ENCODE results near the gene GALNT2. TPM values are rescaled to one million over a fixed set of nuclear protein-coding genes. Genes with fewer than 3 reads are reported as not detected.

The GALNT2 gene
- total and polyA plus RNA-seq, 12 donors = 22.3 to 220 (median 85.7) TPM

DNA sequence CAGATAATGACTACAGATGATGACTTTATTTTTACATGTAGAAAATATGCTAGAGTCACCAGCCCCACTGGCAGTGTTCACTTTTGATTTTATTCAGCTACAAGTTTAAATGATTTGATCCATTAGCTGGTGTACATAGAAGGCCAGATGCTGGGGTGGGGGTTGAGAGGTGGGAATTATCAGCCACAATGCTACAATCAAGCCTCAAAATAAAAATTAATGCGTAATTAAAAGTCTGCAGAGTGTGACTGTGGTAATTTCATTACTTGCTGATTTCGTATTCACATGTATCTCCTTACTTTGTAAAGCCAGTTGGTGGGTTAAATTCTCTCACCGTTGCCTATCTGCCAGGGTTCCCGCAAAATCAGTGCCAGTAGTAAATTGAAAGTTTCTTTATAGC lies 109.3 kb downstream of the GALNT2 start:
- Histone ChIP-seq H3K4me3 (no peak overlapping the region), H3K27me3 (no peaks in the 10 kb centered on the region), H3K9me3 (replicated peaks in 1 of 3) (no peaks in the 10 kb centered on the region), H3K36me3 (replicated peaks in 1 of 2) (no peaks in the 10 kb centered on the region), H3K4me1 (replicated peaks in 1 of 2) (no peaks in the 10 kb centered on the region), H3K27ac (no peak overlapping the region)
- DNase-seq = peak in 3 of 7 donors; percentile 0 to 13 (median 3)
- intact Hi-C loops (cut with DNase I) = no loop called here
- TF ChIP-seq, protein P1, sequence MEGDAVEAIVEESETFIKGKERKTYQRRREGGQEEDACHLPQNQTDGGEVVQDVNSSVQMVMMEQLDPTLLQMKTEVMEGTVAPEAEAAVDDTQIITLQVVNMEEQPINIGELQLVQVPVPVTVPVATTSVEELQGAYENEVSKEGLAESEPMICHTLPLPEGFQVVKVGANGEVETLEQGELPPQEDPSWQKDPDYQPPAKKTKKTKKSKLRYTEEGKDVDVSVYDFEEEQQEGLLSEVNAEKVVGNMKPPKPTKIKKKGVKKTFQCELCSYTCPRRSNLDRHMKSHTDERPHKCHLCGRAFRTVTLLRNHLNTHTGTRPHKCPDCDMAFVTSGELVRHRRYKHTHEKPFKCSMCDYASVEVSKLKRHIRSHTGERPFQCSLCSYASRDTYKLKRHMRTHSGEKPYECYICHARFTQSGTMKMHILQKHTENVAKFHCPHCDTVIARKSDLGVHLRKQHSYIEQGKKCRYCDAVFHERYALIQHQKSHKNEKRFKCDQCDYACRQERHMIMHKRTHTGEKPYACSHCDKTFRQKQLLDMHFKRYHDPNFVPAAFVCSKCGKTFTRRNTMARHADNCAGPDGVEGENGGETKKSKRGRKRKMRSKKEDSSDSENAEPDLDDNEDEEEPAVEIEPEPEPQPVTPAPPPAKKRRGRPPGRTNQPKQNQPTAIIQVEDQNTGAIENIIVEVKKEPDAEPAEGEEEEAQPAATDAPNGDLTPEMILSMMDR (IDR thresholded peaks at IDR 0.05) = no peak
- no peak for TF ChIP-seq POLR2A (IDR thresholded peaks at IDR 0.05)
- 77 to 81% (median 81%) methylated on average over 4 of the region's 4 CpGs for WGBS, 4 donors

DNA sequence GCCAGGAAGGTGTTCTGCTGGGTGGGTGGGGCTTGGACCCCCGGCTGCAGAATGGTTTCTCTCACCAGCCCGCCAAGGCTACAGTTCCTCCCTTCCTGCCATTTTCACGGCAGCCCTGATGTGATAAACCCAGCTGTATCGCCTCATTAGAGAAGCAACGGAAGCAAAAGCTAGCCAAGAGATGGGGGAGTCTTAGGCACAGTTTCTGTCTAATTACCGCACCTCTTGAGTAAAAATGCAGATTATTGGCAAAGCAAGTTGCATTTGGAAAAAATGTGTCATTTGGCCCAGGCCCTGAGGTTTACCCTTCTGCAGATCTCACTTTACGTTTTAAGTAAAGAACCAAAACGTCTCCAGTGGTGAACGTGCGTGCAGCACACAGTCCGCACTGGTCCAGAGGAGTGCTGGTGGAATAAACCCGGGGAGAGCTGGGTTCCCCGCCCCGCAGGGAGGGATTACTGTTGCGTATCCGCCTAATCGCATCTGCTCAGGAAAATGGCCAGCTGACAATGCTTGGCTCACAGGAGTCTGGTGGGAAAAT lies 109.9 kb downstream of the GALNT2 start:
- H3K27me3 ChIP-seq = no peaks in the 10 kb centered on the region
- no peaks in the 10 kb centered on the region for H3K9me3 ChIP-seq (replicated peaks in 1 of 3)
- H3K36me3 ChIP-seq (replicated peaks in 1 of 2) = no peaks in the 10 kb centered on the region
- H3K27ac ChIP-seq = peak overlapping the region in 1 of 5 donors; percentile 46
- no peaks in the 10 kb centered on the region for H3K4me1 ChIP-seq (replicated peaks in 1 of 2)
- intact Hi-C loops (cut with DNase I) = no loop called here
- H3K4me3 ChIP-seq = peak overlapping the region in 1 of 4 donors; percentile 3
- DNase-seq = peak in 5 of 7 donors; percentile 29 to 87 (median 44)
- WGBS, 4 donors = 55 to 77% (median 67%) methylated on average over 17 of the region's 17 CpGs
- TF ChIP-seq, protein P1 (IDR thresholded peaks at IDR 0.05) = no peak
- TF ChIP-seq POLR2A (IDR thresholded peaks at IDR 0.05) = no peak

DNA sequence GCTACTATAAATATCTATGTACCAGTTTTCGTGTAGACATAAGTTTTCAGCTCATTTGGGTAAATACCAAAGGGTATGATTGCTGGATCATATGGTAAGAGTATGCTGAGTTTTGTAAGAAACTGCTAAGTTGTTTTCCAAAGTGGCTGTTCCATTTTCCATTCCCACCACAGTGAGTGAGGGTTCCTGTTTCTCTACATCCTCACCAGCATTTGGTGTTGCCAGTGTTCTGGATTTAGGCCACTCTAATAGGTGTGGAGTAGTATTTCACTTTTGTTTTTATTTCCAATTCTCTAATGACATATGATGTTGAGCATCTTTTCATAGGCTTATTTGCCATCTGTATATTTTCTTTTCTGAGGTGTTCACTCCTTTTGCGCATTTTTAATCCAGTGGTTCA lies 112.2 kb downstream of the GALNT2 start:
- H3K27ac ChIP-seq = no peak overlapping the region
- no peak overlapping the region for H3K4me3 ChIP-seq
- 70 to 82% (median 75%) methylated on average over 2 of the region's 2 CpGs for WGBS, 4 donors
- intact Hi-C loops (cut with DNase I) = no loop called here
- no peaks in the 10 kb centered on the region for H3K9me3 ChIP-seq (replicated peaks in 1 of 3)
- H3K36me3 ChIP-seq (replicated peaks in 1 of 2) = no peaks in the 10 kb centered on the region
- no peaks in the 10 kb centered on the region for H3K27me3 ChIP-seq
- H3K4me1 ChIP-seq (replicated peaks in 1 of 2) = no peaks in the 10 kb centered on the region
- no peak for DNase-seq
- TF ChIP-seq, protein P1 (IDR thresholded peaks at IDR 0.05) = no peak
- no peak for TF ChIP-seq POLR2A (IDR thresholded peaks at IDR 0.05)

DNA sequence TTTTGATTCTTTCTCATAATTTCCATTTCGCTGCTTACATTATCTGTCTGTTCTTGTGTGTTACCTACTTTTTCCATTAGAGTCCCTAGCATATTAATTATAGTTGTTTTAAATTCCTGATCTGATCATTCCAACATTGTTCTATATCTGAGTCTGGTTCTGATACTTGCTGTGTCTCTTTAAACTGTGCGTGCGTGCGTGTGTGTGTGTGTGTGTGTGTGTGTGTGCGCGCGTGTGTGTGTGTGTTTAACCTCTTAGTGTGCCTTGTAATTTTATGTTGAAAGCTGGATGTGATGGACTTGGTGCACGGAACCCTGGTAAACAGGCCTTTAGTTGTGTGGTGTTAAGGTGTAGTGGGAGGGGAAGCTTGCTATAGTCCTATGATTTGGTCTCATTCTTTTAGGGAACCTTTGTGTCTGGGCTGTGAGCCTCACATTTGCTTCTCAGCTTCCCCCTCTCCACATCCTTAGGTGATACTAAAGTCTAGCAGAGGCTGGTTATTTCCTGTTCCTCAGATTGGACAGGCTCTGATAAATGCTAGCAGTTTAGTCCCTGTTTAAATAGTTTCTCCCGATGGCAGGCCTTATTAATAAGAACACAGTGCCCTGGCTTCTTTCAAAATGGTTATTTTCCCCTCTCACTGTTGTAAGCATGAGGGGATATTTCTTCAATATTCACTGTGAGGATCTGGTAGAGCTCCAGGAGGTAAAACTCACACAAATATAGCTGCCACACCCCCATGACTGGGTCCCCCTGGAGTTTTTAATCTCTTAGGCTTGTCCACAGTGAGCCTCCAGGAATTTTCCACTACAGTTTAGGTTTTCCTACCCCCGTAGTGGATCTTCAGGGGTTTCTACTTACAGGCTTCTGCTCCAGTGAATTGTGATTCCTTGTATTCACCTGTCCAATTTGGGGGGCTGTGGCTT lies 118.3 kb downstream of the GALNT2 start:
- H3K4me1 ChIP-seq (replicated peaks in 1 of 2) = peaks cover 12 to 15% of the 10 kb centered on the region in 2 donors
- TF ChIP-seq, protein P1 (IDR thresholded peaks at IDR 0.05) = no peak
- DNase-seq = peak in 1 of 7 donors; percentile 14
- H3K9me3 ChIP-seq (replicated peaks in 1 of 3) = no peaks in the 10 kb centered on the region
- H3K36me3 ChIP-seq (replicated peaks in 1 of 2) = no peaks in the 10 kb centered on the region
- intact Hi-C loops (cut with DNase I) = no loop called here
- peak overlapping the region in 2 of 5 donors; percentile 24 to 27 for H3K27ac ChIP-seq
- WGBS, 4 donors = 81 to 93% (median 88%) methylated on average over 10 of the region's 10 CpGs
- H3K4me3 ChIP-seq = no peak overlapping the region
- no peaks in the 10 kb centered on the region for H3K27me3 ChIP-seq

All from adrenal gland (tissue), 12 donors.